HepG2 (cell line): ENCODE results near the gene P4HB. TPM values are rescaled to one million over a fixed set of nuclear protein-coding genes. Genes with fewer than 3 reads are reported as not detected.

Experiments used
- FUBP1 ChIP-seq: sonication (generic); formaldehyde crosslinking; IDR thresholded peaks from 2 replicates; pipeline ENCODE4 v1.5.1; 2020; ENCODE audit warnings: missing genetic modification reagents, mild to moderate bottlenecking, borderline replicate concordance
- GATAD2A ChIP-seq: IDR thresholded peaks from 2 replicates; pipeline ENCODE4 v1.6.1; 2016
- HDAC6 ChIP-seq: fragments of 200-600 bp; sonication (generic); IDR thresholded peaks from 2 replicates; pipeline ENCODE4 v1.7.0; 2017; ENCODE audit warnings: mild to moderate bottlenecking, antibody characterized with exemption, low read length, low read depth
- HNRNPK ChIP-seq: fragments of 200-400 bp; formaldehyde crosslinking; IDR thresholded peaks from 2 replicates; pipeline ENCODE4 v1.6.1; 2018; ENCODE audit warnings: low read length, low read depth, moderate library complexity, mild to moderate bottlenecking; ENCODE audit not compliant: poor library complexity, severe bottlenecking
- KLF11 ChIP-seq: IDR thresholded peaks from 2 replicates; pipeline ENCODE4 v1.6.1; 2016; ENCODE audit warnings: missing compliant biosample characterization
- MTF1 ChIP-seq: sonication (generic); formaldehyde crosslinking; IDR thresholded peaks from 2 replicates; pipeline ENCODE4 v1.5.0; 2020; ENCODE audit warnings: missing genetic modification reagents
- NFE2L1 ChIP-seq: sonication (generic); formaldehyde crosslinking; IDR thresholded peaks from 2 replicates; pipeline ENCODE4 v1.4.0; 2020; ENCODE audit warnings: missing genetic modification reagents, mild to moderate bottlenecking, borderline replicate concordance
- POLR2AphosphoS2 ChIP-seq: IDR thresholded peaks from 2 replicates; pipeline ENCODE4 v1.6.1; 2011; ENCODE audit warnings: low read depth, low read length, improper control_type of control experiment
- REXO4 ChIP-seq: sonication (generic); formaldehyde crosslinking; IDR thresholded peaks from 2 replicates; pipeline ENCODE4 v1.8.0; 2022; ENCODE audit warnings: missing genetic modification reagents, mild to moderate bottlenecking, borderline replicate concordance
- SIN3A ChIP-seq: IDR thresholded peaks from 2 replicates; pipeline ENCODE4 v1.6.1; 2011; ENCODE audit warnings: low read depth, mild to moderate bottlenecking, control low read depth, low read length, borderline replicate concordance
- TFAP4 ChIP-seq: sonication (generic); IDR thresholded peaks from 2 replicates; pipeline ENCODE4 v1.6.1; 2016; ENCODE audit warnings: low read depth, borderline replicate concordance
- TIGD3 ChIP-seq: sonication (generic); formaldehyde crosslinking; IDR thresholded peaks from 2 replicates; pipeline ENCODE4 v1.5.1; 2020; ENCODE audit warnings: mild to moderate bottlenecking, missing genetic modification reagents, borderline replicate concordance
- ZBTB2 ChIP-seq: sonication (generic); formaldehyde crosslinking; IDR thresholded peaks from 2 replicates; pipeline ENCODE4 v1.8.0; 2022; ENCODE audit warnings: low read depth, missing genetic modification reagents
- ZBTB38 ChIP-seq: sonication (generic); formaldehyde crosslinking; IDR thresholded peaks from 2 replicates; pipeline ENCODE4 v1.5.1; 2020; ENCODE audit warnings: mild to moderate bottlenecking, missing genetic modification reagents
- ZNF160 ChIP-seq: sonication (generic); formaldehyde crosslinking; IDR thresholded peaks from 2 replicates; pipeline ENCODE4 v1.8.0; 2022; ENCODE audit warnings: mild to moderate bottlenecking, inconsistent platforms, missing genetic modification reagents
- ZNF264 ChIP-seq: sonication (generic); formaldehyde crosslinking; IDR thresholded peaks from 2 replicates; pipeline ENCODE4 v1.4.0; 2020; ENCODE audit warnings: missing genetic modification reagents
- ZNF552 ChIP-seq: sonication (generic); formaldehyde crosslinking; IDR thresholded peaks from 2 replicates; pipeline ENCODE4 v1.9.0; 2022; ENCODE audit warnings: missing genetic modification reagents, mild to moderate bottlenecking, borderline replicate concordance
- ZNF619 ChIP-seq: sonication (generic); formaldehyde crosslinking; IDR thresholded peaks from 2 replicates; pipeline ENCODE4 v1.4.0; 2020; ENCODE audit warnings: mild to moderate bottlenecking, missing genetic modification reagents
- ZNF709 ChIP-seq: sonication (generic); formaldehyde crosslinking; IDR thresholded peaks from 2 replicates; pipeline ENCODE4 v1.5.0; 2020; ENCODE audit warnings: mild to moderate bottlenecking, missing genetic modification reagents
- ZNF839 ChIP-seq: sonication (generic); formaldehyde crosslinking; IDR thresholded peaks from 2 replicates; pipeline ENCODE4 v1.4.0; 2020; ENCODE audit warnings: missing genetic modification reagents, mild to moderate bottlenecking, borderline replicate concordance
- ZXDC ChIP-seq: sonication (generic); formaldehyde crosslinking; IDR thresholded peaks from 2 replicates; pipeline ENCODE4 v1.5.0; 2020; ENCODE audit warnings: mild to moderate bottlenecking, missing genetic modification reagents
- polyA plus RNA-seq, 8 experiments: library from polyadenylated mRNA; depleted of rRNA in 3 of 8; stranded (reverse) in 7 of 8; unstranded in 1 of 8; fragments of >200 nt; fragmentation: Illumina TruSeq in 4 of 8; extraction: Trizol in 4 of 8; gene quantifications; 2 replicates each; pipeline versions ENCODE4 v1.2.1 to v1.2.3, GENCODE V29; 2011 to 2016; ENCODE audit warnings: low read depth in 4 of 8, missing spikeins in 1 of 8, mixed read lengths in 1 of 8; ENCODE audit not compliant: insufficient read depth in 1 of 8
- total RNA-seq, 5 experiments: library from RNA; depleted of rRNA; stranded (reverse); fragments of >200 nt; fragmentation: Illumina TruSeq; extraction: Trizol; gene quantifications; 2 replicates each; pipeline ENCODE4 v1.2.3, GENCODE V29; 2016; ENCODE audit warnings: low read depth in 1 of 5

P4HB gene
- total and polyA plus RNA-seq, 2 of the 13 experiments (the other 11 are each of a cell fraction or from before 2014, with no cell fraction given) = 185 to 782 TPM

- no peak for TF ChIP-seq ZXDC (CRISPR knock-in tag)
- no peak for TF ChIP-seq ZNF839 (CRISPR knock-in tag)
- no peak; the same call in 1 of the 2 replicates for TF ChIP-seq ZBTB38
- TF ChIP-seq ZNF709 = peak; percentile 22; the same call in 1 of the 2 replicates
- TF ChIP-seq HDAC6 = no peak
- TF ChIP-seq FUBP1 (CRISPR knock-in tag) = no peak
- TF ChIP-seq HNRNPK = no peak
- no peak for TF ChIP-seq ZNF619 (CRISPR knock-in tag)
- 0 out of 2 replicates have a peak, but pooled peaks have one; percentile 27 for TF ChIP-seq TIGD3 (CRISPR knock-in tag)
- 0 out of 2 replicates have a peak, but pooled peaks have one; percentile 43 for TF ChIP-seq SIN3A
- peak; percentile 37; the same call in 1 of the 2 replicates for TF ChIP-seq ZNF264 (CRISPR knock-in tag)
- TF ChIP-seq POLR2AphosphoS2 = no peak; the same call in 1 of the 2 replicates
- TF ChIP-seq GATAD2A (CRISPR knock-in tag) = no peak
- TF ChIP-seq TFAP4 = no peak
- TF ChIP-seq ZNF552 (CRISPR knock-in tag) = no peak
- no peak for TF ChIP-seq ZNF160 (CRISPR knock-in tag)
- TF ChIP-seq KLF11 (CRISPR knock-in tag) = no peak
- TF ChIP-seq MTF1 (CRISPR knock-in tag) = no peak
- no peak for TF ChIP-seq REXO4 (CRISPR knock-in tag)
- TF ChIP-seq ZBTB2 (CRISPR knock-in tag) = peak; percentile 25; the same call in 1 of the 2 replicates
- TF ChIP-seq NFE2L1 (CRISPR knock-in tag) = no peak
These were observed 10.0 kb upstream of the P4HB start (continued) for GRCh38 chr17:81870131-81870980.
